HG03025 (cell line): ENCODE measurements around the gene CANT1.
"Not testable (repeated sequence)": the region's sequence is repeated elsewhere in the genome, so short reads cannot be mapped to it uniquely, and the experiment has no call there.

Experiments
- ATAC-seq: cut with Tn5 transposase; IDR thresholded peaks from one replicate; pipeline ENCODE4 v1.9.1; 2021; ENCODE audit warnings: mild to moderate bottlenecking, moderate library complexity; ENCODE audit not compliant: unreplicated experiment, low FRiP score

Gene CANT1

DNA sequence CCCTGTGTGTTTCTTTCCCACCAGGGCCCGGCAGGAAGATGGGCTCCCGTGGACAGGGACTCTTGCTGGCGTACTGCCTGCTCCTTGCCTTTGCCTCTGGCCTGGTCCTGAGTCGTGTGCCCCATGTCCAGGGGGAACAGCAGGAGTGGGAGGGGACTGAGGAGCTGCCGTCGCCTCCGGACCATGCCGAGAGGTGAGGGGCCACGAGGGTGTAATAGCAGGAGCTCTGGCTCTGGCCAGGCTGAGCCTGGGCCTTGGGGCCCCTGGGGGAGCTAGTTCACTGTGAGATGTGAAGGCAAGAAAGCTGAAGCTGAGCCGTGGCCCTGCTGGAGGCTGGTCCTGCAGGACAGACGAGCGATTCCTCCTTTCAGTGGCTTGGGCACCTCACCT lies 34.4 kb upstream of the CANT1 start:
- no peak for ATAC-seq

DNA sequence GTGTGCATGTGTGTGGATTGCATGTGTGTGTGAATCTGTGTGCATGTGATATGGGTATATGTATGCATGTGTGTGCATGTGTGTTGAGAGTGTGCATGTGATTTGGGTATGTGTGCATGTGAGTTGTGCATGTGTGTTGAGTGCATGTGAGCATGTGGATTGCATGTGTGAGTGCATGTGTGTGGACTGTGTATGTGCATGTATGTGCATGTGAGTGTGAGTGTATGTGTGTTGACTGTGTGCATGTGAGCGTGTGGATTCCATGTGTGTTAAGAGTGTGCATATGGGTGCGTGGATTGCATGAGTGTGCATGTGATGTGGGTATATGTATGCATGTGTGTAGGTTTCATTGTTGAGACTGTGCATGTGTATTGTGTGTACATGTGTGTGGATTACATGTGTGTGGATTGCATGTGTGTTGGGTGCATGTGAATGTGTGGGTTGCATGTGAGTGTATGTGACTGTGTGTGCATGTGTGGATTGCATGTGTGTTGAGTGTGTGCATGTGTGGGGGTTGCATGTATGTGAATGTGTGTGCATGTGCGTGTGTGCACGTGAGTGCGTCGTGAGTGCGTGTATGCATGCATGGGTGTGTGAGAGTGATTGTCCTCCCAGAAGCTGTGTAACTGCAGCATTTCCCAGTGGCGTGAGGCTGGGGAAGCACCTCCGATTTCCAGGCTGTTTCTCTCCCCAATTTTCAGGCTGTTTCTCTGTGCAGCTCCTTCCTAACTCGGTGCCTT lies 33.8 kb upstream of the CANT1 start:
- no peak for ATAC-seq

DNA sequence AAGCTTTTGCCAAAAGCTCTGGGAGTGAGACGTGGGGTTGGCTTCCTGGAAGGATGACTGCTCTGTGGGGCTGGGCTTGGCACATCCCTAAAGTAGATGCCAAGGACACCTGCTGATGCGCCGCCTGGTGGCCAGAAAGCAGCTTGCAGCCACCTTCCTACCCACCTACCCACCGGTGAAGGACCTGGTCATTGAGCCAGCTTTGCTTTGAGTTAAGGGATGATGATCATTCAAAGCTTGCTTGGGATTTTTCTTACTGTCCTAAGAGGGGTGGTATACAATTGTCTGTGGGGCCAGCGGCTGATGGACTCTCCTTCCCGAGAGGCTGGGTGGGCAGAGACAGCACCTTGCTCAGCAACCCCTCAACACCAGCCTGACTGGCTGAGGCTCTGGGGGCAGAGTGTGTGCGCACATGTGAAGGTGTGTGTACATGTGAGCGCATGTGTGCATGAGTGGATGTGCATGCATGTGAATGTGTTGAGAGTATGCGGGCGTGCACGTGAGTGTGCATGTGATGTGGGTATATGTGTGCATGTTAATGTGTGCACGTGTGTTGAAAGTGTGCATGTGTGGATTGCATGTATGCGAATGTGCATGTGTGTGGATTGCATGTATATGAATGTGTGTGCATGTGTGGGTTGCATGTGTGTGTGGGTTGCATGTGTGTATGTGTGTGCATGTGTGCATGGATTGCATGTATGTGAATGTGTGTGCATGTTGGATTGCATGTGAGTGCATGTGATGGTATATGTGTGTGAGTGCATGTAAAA lies 33.0 kb upstream of the CANT1 start:
- no peak for ATAC-seq

DNA sequence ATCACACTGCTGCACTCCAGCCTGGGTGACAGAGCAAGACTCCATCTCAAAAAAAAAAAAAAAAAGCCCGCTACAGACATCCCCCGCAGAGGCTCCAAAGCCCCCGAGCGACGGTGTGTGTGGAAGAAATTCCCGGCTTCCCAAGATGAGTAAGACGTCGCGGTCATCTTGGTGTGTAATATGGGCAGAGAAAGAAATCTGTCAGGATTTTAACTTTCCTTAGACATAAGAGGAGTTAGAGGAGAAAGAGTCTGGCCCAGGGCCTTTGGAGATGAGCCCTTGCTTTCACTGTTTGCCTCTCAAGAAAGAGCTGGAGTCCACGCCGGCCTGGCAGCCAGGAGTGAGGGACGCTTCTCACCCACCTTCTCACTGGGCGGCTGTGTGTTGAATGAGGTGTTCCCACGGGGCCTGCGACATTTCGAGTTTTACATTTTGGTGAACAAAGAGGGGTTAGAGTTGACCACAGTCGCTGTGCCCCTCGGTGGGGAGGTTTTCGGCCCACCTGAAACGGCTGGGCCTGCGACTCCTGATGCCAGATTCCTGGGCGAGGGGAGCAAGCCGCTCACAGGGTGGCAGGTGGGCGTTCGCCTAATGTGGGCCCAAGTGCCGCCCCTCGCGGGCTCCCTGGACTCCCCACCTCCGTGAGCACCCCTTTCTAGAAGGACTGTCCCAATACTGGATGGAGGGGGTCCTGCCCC lies 32.3 kb upstream of the CANT1 start:
- ATAC-seq: no peak

DNA sequence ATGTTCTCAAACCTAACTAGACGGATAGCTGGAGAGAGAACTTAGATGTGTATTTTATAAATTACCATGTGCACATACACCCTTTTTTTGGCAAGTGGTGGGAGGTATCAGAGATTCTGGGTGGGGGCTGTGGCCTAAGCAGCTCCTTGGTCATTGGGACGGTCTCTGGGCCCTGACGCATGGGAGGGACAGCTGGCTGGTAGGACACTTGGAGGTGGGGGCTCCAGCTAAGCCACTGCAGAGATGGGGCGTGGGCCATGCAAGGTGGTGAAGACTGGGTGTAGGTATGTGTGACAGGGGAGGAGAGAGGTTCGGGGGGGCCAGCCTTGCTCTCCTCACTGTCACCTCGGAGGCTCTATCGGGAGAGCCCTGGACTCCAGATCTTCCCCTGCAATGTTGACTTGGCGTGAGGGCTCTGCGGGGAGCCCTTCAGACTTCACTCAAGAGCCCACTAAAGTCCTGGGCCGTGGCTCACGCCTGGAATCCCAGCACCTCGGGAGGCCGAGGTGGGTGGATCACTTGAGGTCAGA lies 31.5 kb upstream of the CANT1 start:
- no peak for ATAC-seq

DNA sequence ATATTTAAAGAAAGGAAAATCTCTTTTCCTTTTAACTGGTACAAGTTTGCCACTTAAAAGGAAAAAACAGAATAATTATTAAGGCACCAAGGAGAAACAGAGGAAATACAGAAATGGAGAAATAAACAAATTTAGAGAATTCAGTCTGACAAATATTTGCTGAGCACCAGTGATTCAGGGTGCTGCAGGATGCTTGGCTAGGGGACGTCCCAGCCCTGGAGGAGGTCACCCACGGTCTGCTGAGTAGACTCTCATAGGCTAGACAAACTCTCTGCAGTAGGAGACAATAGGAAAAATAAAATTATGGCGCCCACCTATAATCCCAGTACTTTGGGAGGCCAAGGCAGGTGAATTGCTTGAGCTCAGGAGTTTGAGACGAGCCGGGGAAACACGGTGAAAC lies 30.3 kb upstream of the CANT1 start:
- ATAC-seq: no peak

DNA sequence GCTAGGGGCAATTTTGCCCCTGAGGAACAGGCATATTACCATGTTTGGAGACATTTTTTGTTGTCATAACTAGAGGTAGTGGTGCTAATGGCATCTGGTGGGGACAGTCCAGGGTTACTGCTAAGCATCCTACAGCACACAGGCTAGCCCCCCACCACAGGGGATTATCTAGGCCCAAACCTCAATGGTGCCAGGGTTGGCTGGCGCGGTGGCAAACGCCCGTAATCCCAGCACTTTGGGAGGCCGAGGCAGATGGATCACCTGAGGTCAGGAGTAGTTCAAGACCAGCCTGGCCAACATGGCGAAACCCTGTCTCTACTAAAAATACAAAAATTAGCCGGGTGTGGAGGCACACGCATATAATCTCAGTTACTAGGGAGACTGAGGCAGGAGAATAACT lies 29.6 kb upstream of the CANT1 start:
- ATAC-seq: no peak

DNA sequence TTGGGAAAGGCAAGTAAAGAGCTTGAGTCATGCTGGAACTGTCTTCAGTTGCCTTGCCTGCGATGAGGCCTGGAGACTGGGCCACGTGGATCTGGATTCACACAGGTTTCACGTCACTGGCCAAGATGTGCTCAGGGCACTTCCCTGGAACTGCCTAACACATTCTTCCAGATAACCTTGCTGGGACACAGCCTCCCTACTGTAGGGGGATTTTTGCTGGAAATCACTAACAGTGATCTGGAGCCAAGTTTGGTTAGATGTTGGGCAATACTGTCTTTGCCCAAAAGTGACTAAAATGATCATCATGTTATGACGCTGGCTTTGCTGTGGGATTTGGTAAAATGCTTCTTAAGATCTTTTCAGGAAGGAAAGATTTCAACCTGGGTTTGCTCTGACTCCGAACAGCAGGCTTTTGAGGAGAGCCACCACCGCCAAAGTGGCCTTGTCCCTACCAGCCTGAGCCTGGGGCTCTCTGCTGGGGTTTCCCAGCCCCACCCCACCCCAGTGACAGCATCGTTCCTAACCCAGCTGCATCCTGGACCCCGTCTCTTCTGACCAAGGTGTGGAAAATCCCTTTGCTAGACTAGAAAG lies 29.1 kb upstream of the CANT1 start:
- ATAC-seq: no peak

DNA sequence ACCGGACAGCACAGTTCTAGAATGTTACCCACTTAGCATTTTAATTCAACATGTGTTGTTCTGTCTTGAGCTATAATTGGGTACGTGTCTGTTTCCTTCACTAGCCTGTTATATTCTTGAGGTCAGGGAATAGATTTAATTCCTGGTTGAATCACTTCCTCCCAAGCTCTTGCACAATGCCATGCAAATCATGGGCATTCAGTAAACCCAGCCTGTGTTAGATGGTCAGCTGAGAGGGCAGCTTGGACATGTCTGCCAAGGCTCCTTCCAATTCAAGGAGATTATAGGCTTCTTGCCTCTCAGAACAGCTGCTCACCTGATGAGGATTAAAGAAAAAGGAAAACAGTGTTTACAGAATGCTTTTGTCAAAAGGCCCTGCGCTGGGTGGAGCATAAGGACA lies 27.0 kb upstream of the CANT1 start:
- no peak for ATAC-seq

DNA sequence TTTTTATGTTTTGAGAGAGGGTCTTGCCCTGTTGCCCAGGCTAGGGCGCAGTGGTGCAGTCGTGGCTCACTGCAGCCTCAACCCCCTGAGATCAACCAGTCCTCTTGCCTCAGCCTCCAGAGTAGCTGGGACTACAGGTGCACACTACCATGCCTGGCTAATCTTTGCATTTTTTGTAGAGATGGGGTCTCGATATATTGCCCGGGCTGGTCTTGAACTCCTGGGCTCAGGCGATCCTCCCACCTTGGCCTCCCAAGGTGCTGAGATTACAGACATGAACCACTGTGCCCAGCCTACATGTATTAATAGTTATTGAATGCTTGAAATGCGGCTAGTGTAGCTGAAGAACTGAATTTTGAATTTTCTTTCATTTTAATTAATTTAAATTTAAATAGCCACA lies 26.6 kb upstream of the CANT1 start:
- ATAC-seq: no peak

DNA sequence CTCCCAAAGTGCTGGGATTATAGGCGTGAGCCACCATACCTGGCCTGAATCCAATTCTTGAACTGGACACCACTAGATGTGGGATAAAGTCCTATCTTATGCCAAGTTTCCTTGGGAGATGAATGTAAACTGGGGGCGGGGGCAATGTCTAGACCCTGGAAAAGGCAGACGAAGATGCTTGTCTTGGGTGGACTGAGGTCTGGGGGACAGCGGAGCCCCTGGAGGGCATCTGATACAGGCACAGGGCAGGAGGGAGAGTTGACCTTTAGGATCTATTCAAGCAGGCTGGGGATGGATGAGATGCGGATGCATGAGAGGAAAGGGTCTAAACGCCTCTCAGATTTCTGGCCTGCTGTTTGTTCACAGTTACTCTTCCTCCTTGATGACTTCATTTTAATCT lies 26.1 kb upstream of the CANT1 start:
- no peak for ATAC-seq

DNA sequence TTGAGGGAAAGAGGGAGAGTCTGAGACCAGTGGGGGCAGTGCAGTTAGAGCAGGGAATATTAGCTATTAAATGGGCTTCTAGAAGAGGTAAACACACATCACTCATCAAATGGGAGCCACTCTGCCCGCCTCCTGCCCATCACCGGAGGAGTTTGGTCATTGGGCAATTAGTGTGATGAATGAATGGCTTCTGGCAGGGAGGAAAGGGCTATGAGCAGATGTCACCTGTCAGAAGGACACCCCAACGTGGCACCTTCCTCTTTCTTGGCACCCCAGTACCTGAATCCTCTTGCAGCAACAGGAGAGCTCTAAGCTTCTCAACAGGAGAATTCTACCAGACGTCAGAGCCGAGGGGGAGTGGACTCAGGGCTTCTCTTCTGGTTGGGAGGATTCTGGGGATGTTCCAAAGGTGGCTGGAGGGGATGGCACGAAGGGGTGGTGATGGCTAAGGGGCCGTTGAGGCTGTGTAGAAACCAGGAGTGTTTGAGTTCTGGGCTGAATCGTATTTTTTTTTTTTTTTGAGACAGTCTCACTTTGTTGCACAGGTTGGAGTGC lies 25.4 kb upstream of the CANT1 start:
- no peak for ATAC-seq

DNA sequence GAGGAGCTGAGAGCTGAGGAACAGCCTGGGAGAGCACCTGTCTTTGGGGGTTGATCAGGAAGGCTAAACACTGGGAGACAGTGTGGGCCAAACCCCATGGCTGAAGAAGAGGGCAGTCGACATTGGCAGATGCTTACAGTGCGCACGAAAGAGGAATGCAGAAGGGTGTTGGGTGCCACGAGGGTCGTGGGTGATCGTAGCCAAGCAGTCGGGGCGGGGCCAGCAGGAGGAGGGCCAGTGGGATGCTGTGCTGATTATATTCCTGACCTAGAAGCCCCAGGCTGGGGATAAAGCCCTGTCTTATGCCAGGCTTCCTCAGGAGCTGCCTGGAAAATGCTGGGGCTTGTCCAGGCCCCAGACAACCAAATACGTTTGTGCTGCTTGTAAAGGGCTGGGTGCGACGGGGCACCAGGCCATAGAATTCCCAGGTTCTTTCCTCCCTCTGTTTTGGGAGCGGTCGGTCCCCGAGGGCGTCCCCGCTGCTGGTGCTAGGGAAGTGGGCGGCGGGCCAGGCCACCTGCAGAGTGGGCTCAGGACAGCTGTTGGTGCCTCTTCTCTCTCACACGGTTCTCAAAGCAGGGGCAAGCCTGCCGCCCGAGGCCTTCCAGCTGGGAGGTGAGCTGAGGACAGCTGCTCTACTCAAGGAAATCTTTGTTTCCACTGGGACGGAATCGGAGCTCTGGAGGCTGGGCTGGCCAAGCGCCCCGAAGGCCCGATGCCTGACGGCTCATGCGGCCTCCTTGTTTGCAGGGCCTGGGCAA lies 24.4 kb upstream of the CANT1 start:
- no peak for ATAC-seq

DNA sequence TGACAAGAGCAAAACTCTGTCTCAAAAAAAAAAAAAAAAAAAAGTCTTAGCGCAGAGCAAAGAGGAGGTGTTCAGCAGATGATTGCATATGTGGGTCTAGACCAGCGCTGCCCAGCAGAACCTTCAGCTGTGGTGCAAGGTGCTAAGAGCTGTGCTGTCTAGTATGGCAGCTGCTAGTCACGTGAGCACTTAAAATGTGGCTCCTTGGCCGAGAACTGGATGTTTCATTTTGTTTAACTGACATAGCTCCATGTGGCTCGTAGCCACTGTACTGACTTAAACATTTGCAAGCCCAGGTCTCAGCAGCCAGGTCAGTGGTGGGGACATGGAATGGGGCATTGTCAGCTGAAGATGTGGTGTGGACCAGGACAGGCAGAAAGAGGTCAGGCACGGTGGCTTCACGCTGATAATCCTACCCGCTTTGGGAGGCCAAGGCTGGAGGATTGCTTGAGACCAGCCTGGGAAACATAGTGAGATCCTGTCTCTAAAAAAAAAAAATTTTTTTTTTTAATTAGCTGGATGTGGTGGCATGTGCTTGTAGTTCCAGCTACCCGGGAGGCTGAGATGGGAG lies 23.6 kb upstream of the CANT1 start:
- ATAC-seq: no peak

DNA sequence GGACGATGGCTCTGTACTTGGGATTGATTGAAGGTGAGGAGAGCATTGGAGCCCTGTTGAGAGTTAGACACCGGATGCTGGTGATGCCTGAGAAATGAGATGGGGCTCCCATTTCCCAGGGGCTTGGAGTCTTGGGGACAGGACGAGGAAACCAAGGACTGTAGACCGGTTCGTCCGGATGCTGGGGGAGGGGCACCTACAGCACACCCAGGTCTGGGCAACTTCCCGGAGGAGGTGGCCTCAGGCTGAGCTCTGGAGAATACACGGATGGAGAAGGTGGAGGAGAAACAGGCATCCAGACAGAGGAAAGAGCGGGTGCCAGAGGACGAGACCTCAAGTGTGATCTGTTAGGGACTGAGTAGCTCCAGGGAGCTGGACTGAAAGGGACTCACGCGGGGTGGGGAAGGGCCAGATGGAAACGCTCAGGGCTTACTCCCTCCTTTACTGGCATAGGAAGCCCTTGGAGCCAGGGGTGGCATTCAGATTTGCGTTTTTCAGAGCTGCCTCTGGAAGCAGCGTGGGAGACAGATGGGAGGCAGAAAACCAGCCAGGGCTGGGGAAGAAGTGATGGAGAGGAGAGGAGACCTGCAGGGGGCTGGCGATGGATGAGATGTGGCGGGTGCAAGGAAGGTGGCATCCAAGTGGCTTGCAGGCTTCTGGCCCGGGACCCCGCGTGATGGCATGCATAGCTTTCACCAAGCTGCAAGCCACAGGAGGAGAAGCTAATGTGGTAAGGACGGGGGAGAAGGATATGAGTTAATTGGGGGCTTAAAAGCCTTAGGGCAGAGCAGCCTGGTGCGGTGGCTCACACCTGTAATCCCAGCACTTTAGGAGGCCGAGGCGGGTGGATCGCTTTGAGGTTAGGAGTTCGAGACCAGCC lies 22.7 kb upstream of the CANT1 start:
- ATAC-seq: no peak

DNA sequence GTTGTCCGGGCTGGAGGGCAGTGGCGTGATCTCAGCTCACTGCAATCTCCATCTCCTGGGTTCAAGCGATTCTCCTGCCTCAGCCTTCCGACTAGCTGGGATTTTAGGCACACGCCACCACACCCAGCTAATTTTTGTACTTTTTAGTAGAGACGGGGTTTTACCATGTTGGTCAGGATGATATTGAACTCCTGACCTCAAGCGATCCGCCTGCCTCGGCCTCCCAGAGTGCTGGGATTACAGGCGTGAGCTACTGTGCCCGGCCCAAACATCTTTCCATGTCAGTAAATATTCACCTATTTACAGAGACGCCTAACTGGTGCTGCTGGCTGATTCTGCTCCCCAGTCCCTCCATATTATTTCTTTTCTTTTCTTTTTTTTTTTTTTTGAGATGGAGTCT lies 21.1 kb upstream of the CANT1 start:
- not testable (repeated sequence) for ATAC-seq

DNA sequence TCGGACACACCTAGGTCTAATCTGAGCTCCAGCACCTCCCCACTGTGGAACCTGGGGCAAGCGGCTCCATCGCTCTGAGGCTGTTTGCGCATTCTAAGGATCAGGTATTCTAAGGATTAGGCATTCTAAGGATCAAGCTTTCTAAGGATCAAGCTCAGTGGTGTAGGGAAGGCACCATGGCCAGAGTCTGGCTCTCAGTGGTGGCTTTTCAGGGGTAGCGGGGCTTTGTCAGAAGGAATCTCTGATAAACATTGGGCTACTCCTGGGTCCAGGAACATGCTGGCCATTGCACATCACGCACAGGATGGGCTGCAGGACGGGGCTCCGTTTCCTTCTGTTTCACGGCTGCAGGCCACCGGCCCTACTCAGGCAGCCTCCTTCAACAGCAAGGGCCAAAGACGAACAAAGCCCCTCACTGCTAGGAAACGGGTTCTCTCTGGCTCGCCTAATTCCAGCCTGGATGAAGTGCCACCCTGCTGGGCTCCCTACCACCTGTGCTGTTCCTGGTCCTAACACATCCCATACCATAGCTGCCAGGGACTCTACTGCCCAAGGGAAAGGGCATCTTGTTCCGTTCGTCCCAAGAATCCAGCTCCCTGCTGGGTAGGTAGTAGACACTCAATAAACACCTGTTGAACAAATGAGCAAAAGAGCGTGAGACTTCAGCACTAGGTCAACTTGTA lies 19.9 kb upstream of the CANT1 start:
- ATAC-seq: no peak
